Activated CD4-positive, alpha-beta T cell treated with anti-CD3 and anti-CD28 coated beads, Interleukin-10, Interleukin-2, amounts not matched to agents 100 ng/mL and 50 ng/mL, durations not matched to agents 16 hours and 8 hours (primary cell): Measurements from ENCODE around the gene ZNF512.
A peak's percentile ranks its signal among the peaks of the same experiment; 100 is the strongest.

Experiments
- DNase-seq: peaks from one replicate; pipeline ENCODE4 v3.0.0-alpha.2; 2020

ZNF512 gene

DNA sequence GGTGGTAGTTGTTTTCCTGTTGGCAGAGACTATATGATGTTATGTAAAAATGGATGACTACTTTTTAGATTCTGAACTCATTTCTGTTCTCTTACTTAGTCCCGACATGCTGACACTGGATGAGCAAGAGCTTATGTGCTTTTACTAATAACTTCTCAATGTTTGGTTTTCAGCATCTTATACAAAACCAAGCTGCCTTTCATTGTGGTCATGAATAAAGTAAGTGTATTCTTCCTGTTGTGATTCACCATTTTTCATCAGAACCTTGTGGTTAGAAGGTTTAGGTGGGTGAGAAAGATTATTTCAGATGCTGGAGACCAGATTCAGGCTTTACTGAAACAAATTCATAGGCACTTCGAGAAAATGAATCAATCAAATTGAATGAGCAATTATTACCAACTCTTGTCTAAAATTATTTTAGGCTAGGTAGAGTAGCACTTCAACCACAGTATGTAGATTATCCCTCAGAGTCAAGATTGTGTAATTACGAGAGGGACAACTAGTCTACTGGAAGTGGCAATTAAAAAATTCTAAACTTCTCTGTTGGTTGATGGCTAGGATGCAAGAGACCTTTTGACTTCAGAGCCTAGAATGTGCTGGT lies 55.3 kb downstream of the ZNF512 start:
- peak; percentile 89 for DNase-seq

DNA sequence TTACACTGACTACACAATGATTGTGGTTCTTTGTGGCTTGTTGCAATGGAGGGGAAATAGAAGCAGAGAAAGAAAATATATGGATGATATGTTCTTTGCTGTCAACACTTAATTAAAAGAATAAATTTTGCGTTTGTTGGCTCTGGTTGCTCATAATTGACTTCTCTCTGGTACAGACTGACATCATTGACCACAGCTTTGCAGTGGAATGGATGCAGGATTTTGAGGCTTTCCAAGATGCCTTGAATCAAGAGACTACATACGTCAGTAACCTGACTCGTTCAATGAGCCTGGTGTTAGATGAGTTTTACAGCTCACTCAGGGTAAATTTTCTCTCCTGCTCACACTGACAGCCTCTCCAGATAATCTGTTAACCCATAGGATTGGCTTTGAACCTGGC lies 55.9 kb downstream of the ZNF512 start:
- DNase-seq: peak; percentile 57

DNA sequence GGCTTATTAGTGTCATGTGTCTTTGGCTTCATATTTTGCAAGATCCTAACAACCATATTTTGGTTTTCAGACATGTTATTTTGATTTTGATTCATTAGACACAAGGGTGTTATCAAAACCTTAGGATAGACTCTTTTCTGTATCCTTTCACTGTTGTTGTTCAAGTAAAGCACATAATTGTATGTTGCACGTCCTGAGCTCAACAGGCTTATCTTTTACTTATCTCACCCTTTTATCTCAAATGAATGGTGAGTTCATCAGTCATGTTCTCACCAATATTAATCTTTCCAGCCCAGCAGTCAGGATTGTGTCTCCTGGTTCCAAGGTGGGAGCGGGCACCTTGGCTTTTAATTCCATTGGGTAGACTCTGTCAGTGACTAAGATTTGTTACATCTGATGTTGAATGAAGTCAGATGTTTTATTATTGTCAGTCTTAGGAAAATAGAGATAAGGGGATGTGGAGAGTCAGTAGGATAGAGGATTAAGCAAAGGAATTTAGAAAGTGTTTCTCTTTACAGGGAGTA lies 57.9 kb downstream of the ZNF512 start:
- DNase-seq: no peak

DNA sequence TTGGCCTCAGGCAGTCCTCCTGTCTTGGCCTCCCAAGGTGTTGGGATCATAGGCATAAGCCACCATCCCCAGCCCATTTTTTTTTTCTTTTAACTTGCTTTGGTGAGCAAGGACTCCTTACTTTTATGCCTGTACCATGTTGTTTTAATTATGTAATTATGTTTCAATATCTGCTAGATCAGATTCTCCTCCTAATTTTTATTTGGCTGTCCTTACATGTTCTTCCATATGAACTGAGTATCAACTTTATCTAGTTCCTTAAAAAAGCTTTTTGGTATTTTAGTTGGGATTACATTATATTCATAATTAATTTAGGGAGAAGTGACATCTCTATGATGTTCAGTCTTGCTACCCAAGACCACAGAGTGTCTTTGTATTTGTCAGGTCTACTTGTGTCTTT lies 62.4 kb downstream of the ZNF512 start:
- DNase-seq: no peak

DNA sequence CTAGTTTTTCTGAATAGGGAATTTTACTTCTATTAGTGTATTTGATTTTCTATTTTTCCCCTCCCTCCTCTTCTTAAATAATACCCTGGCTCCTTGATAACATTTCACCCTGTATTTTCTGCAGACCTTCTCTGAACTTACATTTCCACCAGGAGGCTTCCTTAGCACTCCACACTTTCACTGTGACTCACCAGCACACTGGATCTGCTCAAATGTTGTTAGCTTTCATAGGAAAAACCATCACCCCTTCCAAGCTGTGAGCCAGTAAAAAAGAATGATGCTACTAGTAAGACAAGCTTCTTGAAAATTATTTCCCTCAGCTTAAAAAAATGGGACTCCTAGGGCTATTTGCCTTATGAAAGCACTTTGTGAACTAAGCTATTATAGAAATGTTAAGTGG lies 64.4 kb downstream of the ZNF512 start:
- DNase-seq: no peak

DNA sequence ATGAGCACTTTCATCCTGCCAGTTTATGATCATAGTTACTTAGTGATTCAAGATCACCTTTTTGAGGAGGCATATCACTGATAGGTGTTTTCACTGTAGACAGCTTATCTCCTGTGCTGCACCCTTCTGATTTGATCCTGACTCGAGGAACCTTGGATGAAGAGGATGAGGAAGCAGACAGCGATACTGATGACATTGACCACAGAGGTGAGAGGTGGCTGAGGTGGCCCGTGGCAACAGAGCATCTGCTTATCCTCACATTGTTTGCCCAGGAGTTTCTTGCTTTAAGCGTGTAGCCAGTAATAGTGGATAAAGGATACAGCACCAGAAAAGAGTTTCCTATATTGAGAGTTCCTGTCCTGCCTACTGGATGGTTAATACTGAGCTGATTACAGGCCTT lies 64.9 kb downstream of the ZNF512 start:
- DNase-seq: no peak

DNA sequence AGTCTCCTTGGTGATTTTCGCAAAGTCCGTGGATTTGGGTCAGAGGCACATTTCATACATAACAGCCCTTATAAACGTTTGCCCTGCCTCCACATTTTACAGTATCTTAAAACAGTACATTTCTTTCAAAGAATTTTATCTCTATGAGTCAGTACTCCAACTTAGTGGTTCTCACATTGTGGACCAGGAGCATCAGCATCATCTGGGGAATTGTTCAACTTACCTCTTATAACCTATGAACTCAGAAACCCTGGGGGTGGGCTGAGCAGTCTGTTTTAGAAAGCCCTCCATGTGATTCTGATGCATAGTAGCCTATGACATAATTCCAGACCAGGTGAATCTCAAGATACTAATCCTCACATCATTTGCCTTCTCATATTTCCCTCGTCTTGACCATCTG lies 68.2 kb downstream of the ZNF512 start:
- DNase-seq: no peak

DNA sequence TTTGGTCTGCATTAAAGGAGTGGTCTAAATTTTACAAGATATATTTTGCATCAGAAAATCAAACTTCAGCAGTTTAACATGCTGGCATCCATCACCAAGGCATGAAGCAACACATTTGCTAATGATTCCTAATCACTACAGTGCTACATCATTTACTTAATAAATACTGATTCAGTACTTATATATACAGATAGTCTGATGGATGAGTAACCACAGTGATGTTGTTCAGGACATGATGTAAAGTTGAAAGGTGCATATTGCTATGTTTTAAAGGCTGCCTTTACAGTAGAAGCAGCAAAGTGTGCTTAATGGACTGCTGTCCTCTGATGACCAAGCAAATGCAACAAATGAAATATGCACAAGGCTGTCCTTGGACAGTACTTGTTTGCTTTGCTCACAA lies 69.5 kb downstream of the ZNF512 start:
- DNase-seq: no peak

DNA sequence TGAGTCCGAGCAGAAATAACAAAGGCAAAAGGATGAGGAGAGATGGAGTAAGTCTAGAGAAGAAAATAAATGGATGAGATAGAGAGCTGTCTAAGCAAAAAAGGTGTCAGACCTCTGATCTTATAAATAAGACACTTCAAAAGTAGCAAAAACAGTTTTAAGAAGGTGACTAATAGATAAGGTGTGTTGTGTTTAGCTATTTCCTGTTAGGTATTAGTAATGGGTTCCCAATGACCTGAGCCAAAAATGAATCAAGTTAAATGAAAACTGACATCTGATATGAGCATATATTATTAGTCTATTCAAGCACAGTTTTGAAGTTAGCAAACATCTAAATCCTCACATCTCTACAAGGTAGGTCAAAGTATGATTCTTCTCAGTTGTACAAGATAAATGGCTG lies 69.9 kb downstream of the ZNF512 start:
- DNase-seq: no peak

DNA sequence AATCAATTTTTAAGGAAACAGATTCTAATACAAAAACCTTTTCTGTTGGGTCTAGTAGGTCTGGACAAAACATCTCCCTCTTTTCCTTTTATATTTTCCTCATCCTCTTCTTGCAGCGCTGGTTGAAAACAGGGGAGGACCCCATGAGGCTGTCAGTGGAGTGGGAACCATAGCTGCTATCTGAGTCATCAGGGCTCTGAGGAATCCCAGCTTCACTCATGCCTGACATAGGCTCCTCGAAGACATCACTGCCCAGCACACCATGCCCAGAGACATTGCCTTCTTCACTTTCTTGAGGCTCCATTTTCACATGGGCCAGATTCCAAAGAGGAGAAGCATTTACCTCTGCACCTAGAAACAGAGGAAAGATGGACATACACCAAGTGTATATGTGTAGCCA lies 70.6 kb downstream of the ZNF512 start:
- no peak for DNase-seq

DNA sequence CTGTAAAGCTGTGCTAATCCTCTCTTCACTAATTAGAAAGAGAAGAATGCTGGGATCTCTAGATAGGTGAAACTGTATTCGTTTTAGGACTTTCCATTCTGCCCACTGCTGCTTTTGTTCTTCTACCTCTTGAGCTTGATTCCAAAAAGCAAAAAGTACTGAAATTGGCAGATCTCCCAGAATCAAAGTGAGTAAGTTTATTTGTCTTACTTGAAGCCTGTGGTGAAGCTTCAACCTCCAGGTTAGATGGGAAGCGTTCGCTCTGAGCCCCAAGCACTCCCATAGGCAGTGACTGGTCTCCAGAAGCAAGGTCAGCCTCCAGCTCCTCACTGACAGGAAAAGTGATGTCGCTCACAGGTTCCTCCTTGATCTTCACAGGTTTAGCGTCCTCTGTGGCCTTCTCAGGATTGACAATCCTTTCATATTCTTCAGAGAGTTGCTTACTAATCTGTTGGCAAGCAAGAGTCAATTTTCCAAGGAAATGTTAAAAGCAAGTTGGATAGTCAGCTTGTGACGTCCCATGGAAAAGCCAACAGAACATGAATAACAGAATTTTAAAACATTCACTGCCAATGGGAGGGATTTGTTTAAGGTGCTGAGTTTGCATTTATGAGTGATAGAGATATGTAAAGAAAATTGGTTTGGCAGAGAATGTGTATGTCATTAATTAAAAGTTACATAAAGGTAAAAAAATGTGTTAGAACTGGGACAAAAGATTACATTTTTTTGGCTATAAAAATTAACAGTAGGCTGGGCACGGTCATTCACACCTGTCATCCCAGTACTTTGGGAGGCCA lies 72.5 kb downstream of the ZNF512 start:
- no peak for DNase-seq

DNA sequence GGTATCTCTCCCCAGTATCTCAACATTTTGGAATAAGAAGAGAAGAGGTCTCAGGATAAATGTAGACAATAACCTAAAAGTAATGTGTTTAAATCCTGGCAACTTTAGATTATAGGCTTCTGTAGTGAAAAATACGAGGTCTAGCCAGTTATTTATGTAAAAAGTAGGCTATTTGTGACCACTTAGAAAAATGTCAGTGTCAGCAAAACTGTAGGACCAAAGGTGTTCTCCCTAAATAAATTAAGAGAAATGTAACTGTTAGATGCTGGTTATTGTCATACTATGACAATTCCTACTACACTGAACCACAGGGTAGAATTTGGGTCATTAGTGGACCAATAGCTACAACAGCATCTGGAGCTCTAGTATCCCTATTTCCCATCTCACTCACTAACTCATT lies 78.5 kb downstream of the ZNF512 start:
- no peak for DNase-seq

DNA sequence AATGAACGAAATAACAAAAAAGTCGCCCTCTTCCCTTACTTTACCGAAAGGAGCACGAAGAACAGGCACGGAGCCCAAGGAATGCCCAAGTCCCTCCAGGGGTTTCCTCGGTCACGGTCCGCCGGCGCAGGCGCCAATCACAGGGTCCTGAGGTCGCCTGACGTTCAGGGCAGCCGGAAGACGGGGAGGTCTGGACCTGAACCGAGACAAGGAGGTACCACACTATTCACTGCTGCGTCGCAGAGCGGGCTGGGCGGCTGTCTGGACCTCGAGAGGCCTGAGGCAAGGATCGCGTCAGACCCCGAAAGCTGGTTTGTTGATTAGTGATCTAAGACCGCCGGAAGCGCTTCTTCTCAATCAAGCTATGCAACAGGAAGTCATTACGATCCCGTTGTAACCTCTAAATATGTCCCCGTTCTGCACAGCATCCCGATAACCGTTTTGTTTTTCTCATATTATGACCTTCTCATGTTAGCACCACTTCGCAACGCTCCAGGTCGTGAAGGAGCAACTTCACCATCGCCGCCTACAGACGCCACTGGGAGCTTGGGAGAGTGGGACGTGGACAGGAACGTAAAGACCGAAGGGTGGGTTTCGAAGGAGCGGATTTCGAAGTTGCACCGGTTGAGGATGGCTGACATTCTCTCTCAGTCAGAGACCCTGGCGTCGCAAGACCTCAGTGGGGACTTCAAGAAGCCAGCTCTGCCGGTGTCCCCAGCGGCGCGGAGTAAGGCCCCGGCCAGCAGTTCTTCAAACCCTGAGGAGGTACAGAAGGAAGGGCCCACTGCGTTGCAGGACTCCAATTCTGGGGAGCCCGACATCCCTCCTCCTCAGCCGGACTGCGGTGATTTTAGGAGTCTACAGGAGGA lies 80.7 kb downstream of the ZNF512 start, which contains the start of the genes SLC4A1AP and SUPT7L:
TSS of gene SLC4A1AP (plus strand) at position 605 of the 869 bp plus-strand sequence. CDS start at position 631, 26 bp downstream.
TSS of gene SUPT7L (minus strand) at position 330 of the 869 bp plus-strand sequence. CDS start 1,422 bp downstream, outside the sequence.
- peak; percentile 78 for DNase-seq

DNA sequence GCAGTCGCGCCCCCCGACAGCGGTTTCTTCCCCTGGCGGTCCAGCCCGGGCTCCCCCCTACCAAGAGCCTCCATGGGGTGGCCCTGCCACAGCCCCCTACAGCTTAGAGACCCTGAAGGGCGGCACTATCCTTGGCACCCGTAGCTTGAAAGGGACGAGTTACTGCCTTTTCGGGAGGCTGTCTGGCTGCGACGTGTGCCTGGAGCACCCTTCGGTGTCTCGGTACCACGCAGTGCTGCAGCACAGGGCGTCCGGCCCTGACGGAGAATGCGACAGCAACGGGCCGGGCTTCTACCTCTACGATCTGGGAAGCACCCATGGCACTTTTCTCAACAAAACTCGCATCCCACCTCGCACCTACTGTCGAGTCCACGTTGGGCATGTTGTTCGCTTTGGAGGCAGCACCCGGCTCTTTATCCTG lies 81.3 kb downstream of the ZNF512 start:
- DNase-seq: peak; percentile 25

DNA sequence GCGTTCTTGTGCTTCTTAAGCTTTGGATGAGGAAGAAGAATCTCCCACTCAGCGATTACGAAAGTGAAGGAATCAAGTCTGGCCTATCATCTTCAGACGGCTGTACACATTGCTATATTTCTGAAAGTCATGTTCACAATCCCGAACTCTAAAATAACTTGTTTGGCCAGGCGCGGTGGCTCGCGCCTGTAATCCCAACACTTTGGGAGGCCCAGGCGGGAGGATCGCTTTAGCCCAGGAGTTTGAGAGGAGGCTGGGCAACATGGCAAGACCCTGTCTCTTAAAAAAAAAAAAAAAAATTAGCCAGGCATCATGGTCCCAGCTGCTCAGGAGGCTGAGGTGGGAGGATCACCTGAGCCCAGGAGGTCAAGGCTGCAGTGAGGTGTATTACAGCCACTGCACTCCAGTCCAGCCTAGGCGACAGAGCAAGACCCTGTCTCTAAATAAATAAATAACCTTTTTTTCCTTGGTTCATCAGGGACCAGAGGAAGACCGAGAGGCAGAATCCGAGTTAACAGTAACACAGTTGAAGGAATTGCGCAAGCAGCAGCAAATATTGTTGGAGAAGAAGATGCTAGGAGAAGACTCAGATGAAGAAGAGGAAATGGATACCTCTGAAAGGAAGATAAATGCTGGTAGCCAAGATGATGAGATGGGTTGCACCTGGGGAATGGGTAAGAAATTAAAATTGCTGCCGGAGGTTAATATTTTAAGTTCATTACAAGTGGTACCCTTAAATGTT lies 82.0 kb downstream of the ZNF512 start:
- DNase-seq: no peak

DNA sequence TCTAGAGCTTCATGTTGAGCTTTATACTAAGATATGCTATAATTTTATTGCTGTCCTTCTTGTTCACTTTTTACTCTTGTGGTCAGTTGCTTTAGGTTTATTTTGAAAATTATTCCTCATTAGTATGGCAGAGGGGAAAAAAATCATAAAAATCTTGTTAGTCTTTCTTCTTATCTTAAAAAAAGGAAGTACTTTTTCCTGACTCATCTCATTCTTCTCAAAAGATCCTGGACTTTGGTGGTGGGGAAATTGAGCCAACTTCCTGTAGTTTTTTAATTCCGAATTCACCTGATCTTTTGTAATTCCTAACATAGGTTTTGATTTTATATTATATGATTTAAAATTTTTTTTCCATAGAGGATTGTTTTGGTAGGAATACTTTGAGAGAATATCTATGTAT lies 84.6 kb downstream of the ZNF512 start:
- no peak for DNase-seq

DNA sequence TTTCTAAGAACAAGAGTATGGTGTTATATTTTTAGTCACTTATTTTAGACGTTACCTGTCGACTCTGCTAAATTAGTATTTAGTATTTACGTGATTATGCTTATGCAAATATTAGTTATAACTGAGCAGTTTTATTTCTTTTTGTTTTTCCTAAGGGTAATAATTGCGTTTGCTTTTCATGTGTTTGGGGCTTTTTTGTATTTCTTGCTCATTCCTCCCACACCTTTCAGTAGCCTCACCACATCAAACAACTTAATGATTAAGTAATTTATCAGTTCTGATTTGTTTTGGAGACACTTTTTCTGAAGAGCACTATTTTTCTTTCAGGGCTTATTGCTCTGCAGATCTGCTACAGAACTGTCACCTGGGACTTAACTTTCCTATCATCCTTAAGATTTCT lies 88.4 kb downstream of the ZNF512 start:
- no peak for DNase-seq
